Thymus (tissue), 11 donors: ENCODE results near the gene HOXC10. TPM values are rescaled to one million over a fixed set of nuclear protein-coding genes. Genes with fewer than 3 reads are reported as not detected.

Experiments
- DNase-seq, 9 donors: peaks; one replicate each; pipeline ENCODE4 v3.0.0-alpha.2; 2013; ENCODE audit warnings: low spot score in 9 of 9, low read depth in 6 of 9, missing footprints in 1 of 9
- H3K27ac ChIP-seq, 2 donors: one replicate each; pipeline ENCODE4 v1.5.1; 2013; ENCODE audit warnings: control low read depth in 1 of 2, low read depth in 1 of 2, low read length in 1 of 2, mild to moderate bottlenecking in 1 of 2, moderate library complexity in 1 of 2
- H3K27me3 ChIP-seq, 2 donors: one replicate each; pipeline ENCODE4 v1.5.1; 2013; ENCODE audit warnings: low read length in 1 of 2; ENCODE audit not compliant: control insufficient read depth in 2 of 2, insufficient read depth in 1 of 2
- H3K36me3 ChIP-seq, 2 donors: one replicate each; pipeline ENCODE4 v1.5.1; 2013; ENCODE audit warnings: low read length in 1 of 2, mild to moderate bottlenecking in 1 of 2, moderate library complexity in 1 of 2; ENCODE audit not compliant: control insufficient read depth in 2 of 2, insufficient read depth in 2 of 2
- H3K4me1 ChIP-seq, 2 donors: one replicate each; pipeline ENCODE4 v1.5.1; 2013; ENCODE audit warnings: low read length in 2 of 2; ENCODE audit not compliant: control insufficient read depth in 2 of 2, insufficient read depth in 2 of 2
- H3K4me3 ChIP-seq, 2 donors: one replicate each; pipeline ENCODE4 v1.5.1; 2013; ENCODE audit warnings: low read length in 2 of 2, control low read depth in 1 of 2, mild to moderate bottlenecking in 1 of 2
- H3K9me3 ChIP-seq, 2 donors: one replicate each; pipeline ENCODE4 v1.5.1; 2013; ENCODE audit warnings: low read length in 1 of 2, mild to moderate bottlenecking in 1 of 2; ENCODE audit not compliant: control insufficient read depth in 2 of 2, insufficient read depth in 1 of 2
- WGBS: extraction: QIAGEN DNeasy Blood & Tissue Kit; methylation state at CpG from one replicate; pipeline ENCODE4 v1.1.7; 2013; 5-methylcytosine and 5-hydroxymethylcytosine counted together
- polyA plus RNA-seq: library from polyadenylated mRNA; stranded (reverse); fragments of 200-250 nt; gene quantifications from one replicate; pipeline ENCODE4 v1.2.3, GENCODE V29; 2013
- total RNA-seq: library from RNA; stranded (reverse); fragments of 120-200 nt; gene quantifications from one replicate; pipeline ENCODE4 v1.2.4, GENCODE V29; 2013
- donor health status: healthy.

HOXC10 gene
- total and polyA plus RNA-seq, 2 donors: 0.14 TPM; not detected in 1

GRCh38 chr12:53975479-53976152 lies 9.3 kb upstream of the HOXC10 start:
- 9% methylated on average over 31 of the region's 31 CpGs for WGBS
- Histone ChIP-seq H3K4me3 (no peak overlapping the region), H3K27ac (no peak overlapping the region), H3K9me3 (peaks cover 0 to 16% of the 10 kb centered on the region in 2 donors), H3K27me3 (peaks cover 85 to 100% of the 10 kb centered on the region in 2 donors), H3K4me1 (no peaks in the 10 kb centered on the region), H3K36me3 (no peaks in the 10 kb centered on the region)
- DNase-seq: no peak

GRCh38 chr12:53976172-53976822 lies 8.6 kb upstream of the HOXC10 start:
- Histone ChIP-seq H3K9me3 (peaks cover 0 to 16% of the 10 kb centered on the region in 2 donors), H3K27me3 (peaks cover 84 to 100% of the 10 kb centered on the region in 2 donors), H3K27ac (no peak overlapping the region), H3K4me3 (no peak overlapping the region), H3K36me3 (no peaks in the 10 kb centered on the region), H3K4me1 (no peaks in the 10 kb centered on the region)
- no peak for DNase-seq
- WGBS: 17% methylated on average over 21 of the region's 21 CpGs

- DNase-seq: no peak
- Histone ChIP-seq H3K27ac (no peak overlapping the region), H3K4me3 (no peak overlapping the region), H3K27me3 (peaks cover 84 to 100% of the 10 kb centered on the region in 2 donors), H3K4me1 (no peaks in the 10 kb centered on the region), H3K9me3 (peaks cover 0 to 16% of the 10 kb centered on the region in 2 donors), H3K36me3 (no peaks in the 10 kb centered on the region)
- WGBS: 10% methylated on average over 9 of the region's 9 CpGs
These were observed 7.9 kb upstream of the HOXC10 start for GRCh38 chr12:53976823-53977595.

- no peak overlapping the region for H3K27ac ChIP-seq
- H3K4me1 ChIP-seq: no peaks in the 10 kb centered on the region
- 6% methylated on average over 11 of the region's 11 CpGs for WGBS
- H3K27me3 ChIP-seq: peaks cover 86 to 100% of the 10 kb centered on the region in 2 donors
- H3K9me3 ChIP-seq: peaks cover 0 to 16% of the 10 kb centered on the region in 2 donors
- H3K4me3 ChIP-seq: no peak overlapping the region
- no peaks in the 10 kb centered on the region for H3K36me3 ChIP-seq
- DNase-seq: no peak
These were observed 7.1 kb upstream of the HOXC10 start for GRCh38 chr12:53977596-53978445.

GRCh38 chr12:53978477-53979356 lies 6.2 kb upstream of the HOXC10 start:
- no peak overlapping the region for H3K27ac ChIP-seq
- no peak for DNase-seq
- WGBS: 13% methylated on average over 15 of the region's 15 CpGs
- H3K36me3 ChIP-seq: no peaks in the 10 kb centered on the region
- H3K4me1 ChIP-seq: no peaks in the 10 kb centered on the region
- peaks cover 92 to 100% of the 10 kb centered on the region in 2 donors for H3K27me3 ChIP-seq
- peaks cover 0 to 12% of the 10 kb centered on the region in 2 donors for H3K9me3 ChIP-seq
- H3K4me3 ChIP-seq: no peak overlapping the region

- 15% methylated on average over 7 of the region's 7 CpGs for WGBS
- H3K27ac ChIP-seq: no peak overlapping the region
- DNase-seq: no peak
- peaks cover 91 to 100% of the 10 kb centered on the region in 2 donors for H3K27me3 ChIP-seq
- H3K4me1 ChIP-seq: peaks cover 0 to 2% of the 10 kb centered on the region in 2 donors
- H3K36me3 ChIP-seq: no peaks in the 10 kb centered on the region
- H3K4me3 ChIP-seq: no peak overlapping the region
- H3K9me3 ChIP-seq: peaks cover 0 to 6% of the 10 kb centered on the region in 2 donors
These were observed 4.7 kb upstream of the HOXC10 start for GRCh38 chr12:53980104-53980801.

GRCh38 chr12:53980802-53981496 lies 4.0 kb upstream of the HOXC10 start:
- Histone ChIP-seq H3K9me3 (peaks cover 0 to 3% of the 10 kb centered on the region in 2 donors), H3K27ac (no peak overlapping the region), H3K36me3 (no peaks in the 10 kb centered on the region), H3K27me3 (peaks cover 92 to 100% of the 10 kb centered on the region in 2 donors), H3K4me3 (no peak overlapping the region), H3K4me1 (peaks cover 0 to 2% of the 10 kb centered on the region in 2 donors)
- no peak for DNase-seq
- WGBS: 21% methylated on average over 15 of the region's 15 CpGs
